Right lobe of liver (tissue), 4 donors: ENCODE data around the gene FAM135A.

Experiments
- CTCF ChIP-seq, 4 donors: fragments of 200-600 bp in 3 of 4; fragments of 450-650 bp in 1 of 4; IDR thresholded peaks; one replicate each; pipeline versions ENCODE4 v1.5.1 to v1.8.0; 2016 to 2022; ENCODE audit warnings: antibody characterized with exemption in 4 of 4, mild to moderate bottlenecking in 2 of 4
- POLR2A ChIP-seq: fragments of 450-650 bp; IDR thresholded peaks from one replicate; pipeline ENCODE4 v1.6.1; 2017; ENCODE audit warnings: antibody characterized with exemption, mild to moderate bottlenecking
- donor health status: DM: no; HTN: no; CAD: no.
- donor health status: DM: no; HTN: no; CAD: no.
- donor health status: DM: no; HTN: yes; CAD: no.

GRCh38 chr6:70415247-70415646 lies 1.9 kb downstream of the FAM135A start:
- TF ChIP-seq CTCF (IDR thresholded peaks at IDR 0.05) (no peak), POLR2A (no peak)
